Smooth muscle cell (in vitro differentiated cells): ENCODE data around the gene B4GALT4. TPM values are rescaled to one million over a fixed set of nuclear protein-coding genes. Genes with fewer than 3 reads are reported as not detected.
"Not testable (repeated sequence)": the region's sequence is repeated elsewhere in the genome, so short reads cannot be mapped to it uniquely, and the experiment has no call there.

Source experiments
- DNase-seq: peaks from one replicate; lab custom pipeline; 2025; ENCODE audit not compliant: unreplicated experiment; lab: John Stamatoyannopoulos, UW
- H2AFZ ChIP-seq: fragments of 200-600 bp; sonication (generic); 2 replicates; pipeline ENCODE4 v1.6.0; 2016; ENCODE audit warnings: antibody characterized with exemption, low read depth, mild to moderate bottlenecking
- H3F3A ChIP-seq: fragments of 200-600 bp; sonication (generic); 2 replicates; pipeline ENCODE4 v1.6.0; 2017; ENCODE audit warnings: antibody characterized with exemption, low read depth
- H3K27ac ChIP-seq: fragments of 200-600 bp; sonication (generic); 2 replicates; pipeline ENCODE4 v1.5.1; 2016; ENCODE audit warnings: low read depth, mild to moderate bottlenecking
- H3K27me3 ChIP-seq: fragments of 200-600 bp; sonication (generic); 2 replicates; pipeline ENCODE4 v1.6.1; 2016; ENCODE audit warnings: low read depth, mild to moderate bottlenecking
- H3K36me3 ChIP-seq: fragments of 200-600 bp; sonication (generic); 2 replicates; pipeline ENCODE4 v1.5.1; 2016; ENCODE audit warnings: low read depth
- H3K4me1 ChIP-seq: fragments of 200-600 bp; sonication (generic); 2 replicates; pipeline ENCODE4 v1.5.1; 2016; ENCODE audit warnings: low read depth
- H3K4me2 ChIP-seq: fragments of 200-600 bp; sonication (generic); 2 replicates; pipeline ENCODE4 v1.6.0; 2016; ENCODE audit warnings: mild to moderate bottlenecking
- H3K4me3 ChIP-seq: fragments of 200-600 bp; sonication (generic); 2 replicates; pipeline ENCODE4 v1.5.1; 2016; ENCODE audit warnings: mild to moderate bottlenecking
- H3K79me2 ChIP-seq: fragments of 200-600 bp; sonication (generic); 2 replicates; pipeline ENCODE4 v1.6.0; 2016; ENCODE audit warnings: low read depth, mild to moderate bottlenecking
- H3K9ac ChIP-seq: fragments of 200-600 bp; sonication (generic); 2 replicates; pipeline ENCODE4 v1.6.0; 2016; ENCODE audit warnings: low read depth
- H3K9me3 ChIP-seq: fragments of 200-600 bp; sonication (generic); replicated peaks from 2 replicates; pipeline ENCODE4 v1.5.1; 2016; ENCODE audit warnings: low read depth
- H4K20me1 ChIP-seq: fragments of 200-600 bp; sonication (generic); 2 replicates; pipeline ENCODE4 v1.6.0; 2016; ENCODE audit warnings: low read depth
- WGBS: methylation state at CpG from one replicate; pipeline ENCODE4 v1.1.7; 2016; ENCODE audit warnings: low lambda C conversion rate; 5-methylcytosine and 5-hydroxymethylcytosine counted together
- polyA plus RNA-seq: library from polyadenylated mRNA; unstranded; fragments of >200 nt; fragmentation: Nextera tagmentation; extraction: Ambion mirVana; gene quantifications from 2 replicates; pipeline ENCODE4 v1.2.1, GENCODE V29; 2016
- total RNA-seq: library from RNA; depleted of rRNA; stranded (reverse); fragments of >200 nt; gene quantifications from 2 replicates; pipeline ENCODE4 v1.2.3, GENCODE V29; 2014
- TF ChIP-seq, protein P1 (sequence below): fragments of 200-600 bp; sonication (generic); IDR thresholded peaks from 2 replicates; pipeline ENCODE4 v1.5.1; 2017; ENCODE audit warnings: borderline replicate concordance, mild to moderate bottlenecking, antibody characterized with exemption; ENCODE audit not compliant: insufficient read depth, poor library complexity, severe bottlenecking

Gene B4GALT4
- total and polyA plus RNA-seq, 2 experiments from 2014 or later: 28.8 to 33.5 TPM

- whole genome bisulfite sequencing: 90% methylated on average over 2 of the region's 2 CpGs
- H3K27ac ChIP-seq: peak overlapping the region; percentile 32
- no peaks in the 10 kb centered on the region for H3K9me3 ChIP-seq
- H3K27me3 ChIP-seq: no peaks in the 10 kb centered on the region
- H3K4me3 ChIP-seq: no peak overlapping the region
- H3K36me3 ChIP-seq: no peaks in the 10 kb centered on the region
- no peak overlapping the region for H3K4me2 ChIP-seq
- no peak for DNase-seq
- no peaks in the 10 kb centered on the region for H3F3A ChIP-seq
- TF ChIP-seq, protein P1, sequence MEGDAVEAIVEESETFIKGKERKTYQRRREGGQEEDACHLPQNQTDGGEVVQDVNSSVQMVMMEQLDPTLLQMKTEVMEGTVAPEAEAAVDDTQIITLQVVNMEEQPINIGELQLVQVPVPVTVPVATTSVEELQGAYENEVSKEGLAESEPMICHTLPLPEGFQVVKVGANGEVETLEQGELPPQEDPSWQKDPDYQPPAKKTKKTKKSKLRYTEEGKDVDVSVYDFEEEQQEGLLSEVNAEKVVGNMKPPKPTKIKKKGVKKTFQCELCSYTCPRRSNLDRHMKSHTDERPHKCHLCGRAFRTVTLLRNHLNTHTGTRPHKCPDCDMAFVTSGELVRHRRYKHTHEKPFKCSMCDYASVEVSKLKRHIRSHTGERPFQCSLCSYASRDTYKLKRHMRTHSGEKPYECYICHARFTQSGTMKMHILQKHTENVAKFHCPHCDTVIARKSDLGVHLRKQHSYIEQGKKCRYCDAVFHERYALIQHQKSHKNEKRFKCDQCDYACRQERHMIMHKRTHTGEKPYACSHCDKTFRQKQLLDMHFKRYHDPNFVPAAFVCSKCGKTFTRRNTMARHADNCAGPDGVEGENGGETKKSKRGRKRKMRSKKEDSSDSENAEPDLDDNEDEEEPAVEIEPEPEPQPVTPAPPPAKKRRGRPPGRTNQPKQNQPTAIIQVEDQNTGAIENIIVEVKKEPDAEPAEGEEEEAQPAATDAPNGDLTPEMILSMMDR: no peak
- no peaks in the 10 kb centered on the region for H3K79me2 ChIP-seq
- H4K20me1 ChIP-seq: no peaks in the 10 kb centered on the region
- no peak overlapping the region for H3K9ac ChIP-seq
- H3K4me1 ChIP-seq: no peaks in the 10 kb centered on the region
- H2AFZ ChIP-seq: no peak overlapping the region
Measured at GRCh38 chr3:119257111-119257510, 16.4 kb upstream of the B4GALT4 start.

GRCh38 chr3:119255214-119255613 is 14.5 kb upstream of the B4GALT4 start:
- no peaks in the 10 kb centered on the region for H3K9me3 ChIP-seq
- H3K4me1 ChIP-seq: no peaks in the 10 kb centered on the region
- no peaks in the 10 kb centered on the region for H3K36me3 ChIP-seq

DNA sequence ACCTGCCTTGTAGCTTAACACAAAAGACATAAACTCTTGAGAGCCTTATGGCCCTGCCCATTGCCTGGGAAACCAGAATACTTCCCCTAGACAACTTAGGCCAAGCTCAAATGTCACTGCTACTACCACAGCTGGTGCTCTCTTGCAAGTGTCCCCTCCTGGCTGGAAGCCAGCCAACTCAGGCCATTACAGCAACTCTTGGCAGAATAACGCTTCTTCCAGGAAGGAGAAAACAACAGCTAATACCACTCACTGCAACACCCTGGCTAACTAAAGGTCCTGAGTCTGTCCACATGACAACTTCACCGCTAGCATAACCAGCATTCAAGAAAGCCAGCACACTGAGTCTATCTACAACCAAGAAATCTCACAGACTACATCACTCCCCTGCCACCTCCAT is 5.1 kb upstream of the B4GALT4 start:
- Histone ChIP-seq H3K36me3 (peaks cover 4% of the 10 kb centered on the region), H3K27ac (no peak overlapping the region), H3K27me3 (no peaks in the 10 kb centered on the region), H3K9ac (no peak overlapping the region), H3K4me3 (no peak overlapping the region), H2AFZ (no peak overlapping the region), H3K79me2 (no peaks in the 10 kb centered on the region), H3K9me3 (peaks cover 9% of the 10 kb centered on the region), H3K4me2 (no peak overlapping the region), H4K20me1 (no peaks in the 10 kb centered on the region), H3K4me1 (no peaks in the 10 kb centered on the region), H3F3A (no peaks in the 10 kb centered on the region)
- TF ChIP-seq, protein P1: no peak
- no peak for DNase-seq
- WGBS: 90% methylated on average over 2 of the region's 2 CpGs

More at GRCh38 chr3:119255214-119255613, 14.5 kb upstream of the B4GALT4 start:
- no peak for DNase-seq
- TF ChIP-seq, protein P1: no peak
- WGBS: 94% methylated on average over 2 of the region's 2 CpGs
- Histone ChIP-seq H3K27me3 (no peaks in the 10 kb centered on the region), H4K20me1 (no peaks in the 10 kb centered on the region), H3F3A (no peaks in the 10 kb centered on the region), H3K9ac (no peak overlapping the region), H3K4me3 (no peak overlapping the region), H2AFZ (no peak overlapping the region), H3K79me2 (no peaks in the 10 kb centered on the region), H3K4me2 (no peak overlapping the region), H3K27ac (no peak overlapping the region)

DNA sequence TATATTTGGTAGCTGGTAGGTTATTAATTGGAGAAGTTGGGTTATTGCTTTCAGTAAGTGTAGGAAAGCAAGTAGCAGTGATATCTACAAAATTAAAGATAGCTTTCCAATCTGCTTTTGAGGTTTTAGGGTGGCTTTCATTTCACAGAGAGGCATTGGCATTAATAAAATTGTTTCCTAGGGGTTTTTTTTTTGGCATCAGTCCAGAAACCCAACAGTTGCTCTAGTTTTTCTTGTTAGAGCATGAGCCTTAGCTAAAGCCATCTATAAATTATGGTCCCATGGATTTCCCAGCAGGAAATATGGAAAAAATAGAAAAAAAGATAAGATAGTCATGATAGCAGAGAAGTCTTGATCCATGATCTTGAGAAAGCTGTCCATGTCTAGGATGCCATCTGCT is 3.0 kb upstream of the B4GALT4 start:
- no peak for DNase-seq
- Histone ChIP-seq H3K4me2 (no peak overlapping the region), H3K79me2 (peaks cover 15% of the 10 kb centered on the region), H4K20me1 (no peaks in the 10 kb centered on the region), H3F3A (no peaks in the 10 kb centered on the region), H2AFZ (no peak overlapping the region), H3K27ac (no peak overlapping the region), H3K36me3 (no peaks in the 10 kb centered on the region), H3K27me3 (no peaks in the 10 kb centered on the region), H3K4me1 (peaks cover 2% of the 10 kb centered on the region), H3K9me3 (peaks cover 9% of the 10 kb centered on the region), H3K9ac (no peak overlapping the region), H3K4me3 (no peak overlapping the region)
- TF ChIP-seq, protein P1: no peak

GRCh38 chr3:119243058-119243529 is 2.4 kb upstream of the B4GALT4 start:
- not testable (repeated sequence) for DNase-seq, H3K4me3 ChIP-seq, H3F3A ChIP-seq, H3K9ac ChIP-seq, H3K27ac ChIP-seq, H3K4me2 ChIP-seq, H3K27me3 ChIP-seq, H2AFZ ChIP-seq, H3K4me1 ChIP-seq, H4K20me1 ChIP-seq, H3K9me3 ChIP-seq, H3K36me3 ChIP-seq
- peaks cover 21% of the 10 kb centered on the region for H3K79me2 ChIP-seq
- 58% methylated on average over 7 of the region's 7 CpGs for WGBS
